CD4-positive, alpha-beta T cell treated with Interferon alpha-2 for 1 hour (primary cell): ENCODE measurements around the gene PRELID2.
"Not testable (repeated sequence)": the region's sequence is repeated elsewhere in the genome, so short reads cannot be mapped to it uniquely, and the experiment has no call there.

ENCODE experiments used
- DNase-seq, 2 donors: peaks; one replicate each; pipeline ENCODE4 v3.0.0-alpha.2; 2020 to 2022

PRELID2 gene

GRCh38 chr5:145729956-145730355, 105.2 kb downstream of the PRELID2 start:
- DNase-seq: not testable (repeated sequence)

GRCh38 chr5:145723516-145723915, 111.6 kb downstream of the PRELID2 start:
- DNase-seq: no peak

- DNase-seq: no peak
These were observed 116.2 kb downstream of the PRELID2 start for GRCh38 chr5:145718956-145719355.

- no peak for DNase-seq
These were observed 119.7 kb downstream of the PRELID2 start for GRCh38 chr5:145715412-145715811.

- DNase-seq: no peak
These were observed 122.9 kb downstream of the PRELID2 start for GRCh38 chr5:145712245-145712644.

GRCh38 chr5:145711417-145711816, 123.7 kb downstream of the PRELID2 start:
- no peak for DNase-seq
